B cell (primary cell): ENCODE measurements around the gene SMPD3. TPM values are rescaled to one million over a fixed set of nuclear protein-coding genes. Genes with fewer than 3 reads are reported as not detected.

Experiments used
- ATAC-seq: fragments of 200-7000 bp; cut with Tn5 transposase; one replicate; pipeline ENCODE4 v1.10.0; 2021; ENCODE audit warnings: low read depth, mild to moderate bottlenecking, moderate number of reproducible peaks, moderate library complexity
- CTCF ChIA-PET: fragments of 350-600 bp; sonication (Branson Sonifier 250); formaldehyde crosslinking; loops from one replicate; lab custom pipeline; 2021; ENCODE audit warnings: antibody characterized with exemption, inconsistent platforms; lab: Charles Lee
- POLR2A ChIA-PET: fragments of 350-600 bp; sonication (Branson Sonifier 250); formaldehyde crosslinking; loops from one replicate; lab custom pipeline; 2021; ENCODE audit warnings: antibody characterized with exemption; lab: Charles Lee
- DNase-seq: peaks from one replicate; pipeline ENCODE4 v3.0.0; 2013
- H2AFZ ChIP-seq: 2 replicates; pipeline ENCODE4 v1.6.1; 2012; ENCODE audit warnings: mild to moderate bottlenecking, low read depth, low read length; ENCODE audit not compliant: insufficient read depth, poor library complexity, severe bottlenecking
- H3K27ac ChIP-seq, 2 donors: 1 replicate in 1 of 2; 2 replicates in 1 of 2; pipeline ENCODE4 v1.5.1; 2012 to 2013; ENCODE audit warnings: low read length in 2 of 2, mild to moderate bottlenecking in 2 of 2, moderate library complexity in 1 of 2
- H3K27me3 ChIP-seq, 4 experiments: fragments of 200-600 bp in 1 of 4; sonication (generic) in 1 of 4; replicated peaks in 1 of 4; 1 replicate in 2 of 4; 2 replicates in 2 of 4; pipeline versions ENCODE4 v1.6.1 to v1.7.0; 2013 to 2016; ENCODE audit warnings: low read length in 3 of 4, mild to moderate bottlenecking in 2 of 4, mixed read lengths in 1 of 4, moderate library complexity in 1 of 4; ENCODE audit not compliant: insufficient read depth in 4 of 4, control insufficient read depth in 3 of 4; ENCODE audit errors: control extremely low read depth in 1 of 4
- H3K36me3 ChIP-seq, 2 experiments: replicated peaks in 1 of 2; 1 replicate in 1 of 2; 2 replicates in 1 of 2; pipeline versions ENCODE4 v1.6.1 to v1.7.1; 2013; ENCODE audit warnings: low read length in 1 of 2; ENCODE audit not compliant: insufficient read depth in 2 of 2, control insufficient read depth in 1 of 2; ENCODE audit errors: control extremely low read depth in 1 of 2, extremely low read depth in 1 of 2
- H3K4me1 ChIP-seq, 2 donors: fragments of 200-600 bp in 1 of 2; sonication (generic) in 1 of 2; 1 replicate in 1 of 2; 2 replicates in 1 of 2; pipeline versions ENCODE4 v1.5.1 to v1.6.1; 2013 to 2017; ENCODE audit warnings: low read length in 2 of 2; ENCODE audit not compliant: control insufficient read depth in 2 of 2, insufficient read depth in 2 of 2
- H3K4me2 ChIP-seq: replicated peaks from 2 replicates; pipeline ENCODE3; 2012; ENCODE audit warnings: mild to moderate bottlenecking, low read depth, low read length; ENCODE audit not compliant: poor library complexity, severe bottlenecking
- H3K4me3 ChIP-seq, 5 experiments: fragments of 200-600 bp in 1 of 5; sonication (generic) in 1 of 5; 1 replicate in 3 of 5; 2 replicates in 2 of 5; pipeline versions ENCODE4 v1.5.1 to v1.7.0; 2011 to 2016; ENCODE audit warnings: low read length in 4 of 5, mild to moderate bottlenecking in 4 of 5, low read depth in 2 of 5, control low read depth in 1 of 5, moderate library complexity in 1 of 5; ENCODE audit not compliant: insufficient read depth in 1 of 5; ENCODE audit errors: control extremely low read depth in 1 of 5, extremely low read depth in 1 of 5
- H3K79me2 ChIP-seq: fragments of 200-600 bp; sonication (generic); one replicate; pipeline ENCODE4 v1.6.0; 2016; ENCODE audit warnings: low read length; ENCODE audit not compliant: control insufficient read depth, insufficient read depth
- H3K9ac ChIP-seq: fragments of 200-600 bp; sonication (generic); 2 replicates; pipeline ENCODE4 v1.6.1; 2017; ENCODE audit warnings: mild to moderate bottlenecking, low read length, moderate library complexity
- H3K9me3 ChIP-seq, 3 donors: one replicate each; pipeline versions ENCODE4 v1.6.1 to v1.7.1; 2013; ENCODE audit warnings: low read length in 2 of 3; ENCODE audit not compliant: control insufficient read depth in 2 of 3, insufficient read depth in 1 of 3; ENCODE audit errors: control extremely low read depth in 1 of 3
- H4K20me1 ChIP-seq: 2 replicates; pipeline ENCODE4 v1.6.0; 2012; ENCODE audit warnings: mild to moderate bottlenecking, low read length; ENCODE audit not compliant: insufficient read depth, control insufficient read depth, poor library complexity, severe bottlenecking
- H3K27ac Mint-ChIP-seq: one replicate; pipeline ENCODE4 v1.8.0; 2021; ENCODE audit warnings: mixed read lengths
- H3K27me3 Mint-ChIP-seq: one replicate; pipeline ENCODE4 v1.8.0; 2021; ENCODE audit warnings: mixed read lengths
- H3K4me1 Mint-ChIP-seq: one replicate; pipeline ENCODE4 v1.8.0; 2021; ENCODE audit warnings: mixed read lengths
- H3K4me3 Mint-ChIP-seq: one replicate; pipeline ENCODE4 v1.8.0; 2021; ENCODE audit warnings: mixed read lengths
- H3K9me3 Mint-ChIP-seq: one replicate; pipeline ENCODE4 v1.8.0; 2022; ENCODE audit warnings: mixed read lengths; ENCODE audit not compliant: insufficient read depth
- CTCF ChIP-seq: fragments of 200-600 bp; IDR thresholded peaks from one replicate; pipeline ENCODE4 v1.8.0; 2022; ENCODE audit warnings: antibody characterized with exemption, mild to moderate bottlenecking
- EZH2 ChIP-seq: IDR thresholded peaks from 2 replicates; pipeline ENCODE4 v1.6.1; 2012; ENCODE audit warnings: borderline replicate concordance, low read depth, mild to moderate bottlenecking, moderate library complexity, low read length; ENCODE audit not compliant: insufficient read depth, poor library complexity, severe bottlenecking
- WGBS: methylation state at CpG from one replicate; pipeline ENCODE4 v1.1.5; 2013; ENCODE audit warnings: missing lambda C conversion rate; ENCODE audit not compliant: insufficient coverage; 5-methylcytosine and 5-hydroxymethylcytosine counted together
- intact Hi-C: fragments of 100-400 bp; cut with micrococcal nuclease; formaldehyde crosslinking; loops from one replicate; pipeline ENCODE4 v1.10.0; 2022
- polyA plus RNA-seq: library from polyadenylated mRNA; depleted of rRNA; stranded (reverse); fragments of >200 nt; gene quantifications from 2 replicates; pipeline ENCODE4 v1.2.3, GENCODE V29; 2012
- total RNA-seq, 2 donors: library from RNA; stranded (reverse); fragments of 120-200 nt in 1 of 2; gene quantifications; 1 replicate in 1 of 2; 2 replicates in 1 of 2; pipeline versions ENCODE4 v1.2.3 to v1.2.4, GENCODE V29; 2013 to 2022

The SMPD3 gene
- total and polyA plus RNA-seq, 2 donors (not counting 1 experiment from before 2014, with no cell fraction given), result 1.2 to 2.8 TPM

DNA sequence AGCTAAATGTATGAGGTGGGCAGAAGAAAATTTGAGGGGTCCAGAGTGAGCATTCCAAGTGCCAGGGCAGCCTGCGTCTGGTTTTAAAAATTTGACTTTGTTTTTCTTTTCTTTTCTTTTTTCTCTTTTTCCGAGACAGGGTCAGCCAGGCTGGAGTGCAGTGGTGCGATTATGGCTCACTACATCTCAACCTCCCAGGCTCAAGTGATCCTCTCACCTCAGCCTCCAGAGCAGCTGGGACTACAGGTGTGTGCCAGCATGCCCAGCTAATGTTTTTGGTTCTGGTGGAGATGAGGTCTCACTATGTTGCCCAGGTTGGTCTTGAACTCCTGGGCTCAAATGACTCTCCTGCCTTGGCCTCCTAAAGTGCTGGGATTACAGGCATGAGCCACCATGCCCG, 15.6 kb downstream of the SMPD3 start:
- Histone ChIP-seq H3K4me3 (no peak overlapping the region), H3K9me3 (peaks cover 0 to 6% (median 2%) of the 10 kb centered on the region in 3 donors), H3K9ac (no peak overlapping the region), H4K20me1 (no peaks in the 10 kb centered on the region), H3K79me2 (no peaks in the 10 kb centered on the region), H3K36me3 (no peaks in the 10 kb centered on the region), H3K4me1 (no peaks in the 10 kb centered on the region), H3K27me3 (peaks cover 0 to 3% (median 0%) of the 10 kb centered on the region in 4 experiments), H3K4me2 (no peak overlapping the region), H2AFZ (no peak overlapping the region), H3K27ac (no peak overlapping the region)
- Mint-ChIP-seq H3K27me3 (no peaks in the 10 kb centered on the region), H3K27ac (no peak overlapping the region), H3K4me3 (no peak overlapping the region), H3K4me1 (no peaks in the 10 kb centered on the region), H3K9me3 (no peaks in the 10 kb centered on the region)
- 100% methylated on average over 2 of the region's 4 CpGs for WGBS
- DNase-seq (no peak), ATAC-seq (no peak)
- ChIA-PET CTCF (no interaction called here), POLR2A (no interaction called here)
- intact Hi-C loops, result no loop called here
- no peak for TF ChIP-seq EZH2
- no peak for TF ChIP-seq CTCF

DNA sequence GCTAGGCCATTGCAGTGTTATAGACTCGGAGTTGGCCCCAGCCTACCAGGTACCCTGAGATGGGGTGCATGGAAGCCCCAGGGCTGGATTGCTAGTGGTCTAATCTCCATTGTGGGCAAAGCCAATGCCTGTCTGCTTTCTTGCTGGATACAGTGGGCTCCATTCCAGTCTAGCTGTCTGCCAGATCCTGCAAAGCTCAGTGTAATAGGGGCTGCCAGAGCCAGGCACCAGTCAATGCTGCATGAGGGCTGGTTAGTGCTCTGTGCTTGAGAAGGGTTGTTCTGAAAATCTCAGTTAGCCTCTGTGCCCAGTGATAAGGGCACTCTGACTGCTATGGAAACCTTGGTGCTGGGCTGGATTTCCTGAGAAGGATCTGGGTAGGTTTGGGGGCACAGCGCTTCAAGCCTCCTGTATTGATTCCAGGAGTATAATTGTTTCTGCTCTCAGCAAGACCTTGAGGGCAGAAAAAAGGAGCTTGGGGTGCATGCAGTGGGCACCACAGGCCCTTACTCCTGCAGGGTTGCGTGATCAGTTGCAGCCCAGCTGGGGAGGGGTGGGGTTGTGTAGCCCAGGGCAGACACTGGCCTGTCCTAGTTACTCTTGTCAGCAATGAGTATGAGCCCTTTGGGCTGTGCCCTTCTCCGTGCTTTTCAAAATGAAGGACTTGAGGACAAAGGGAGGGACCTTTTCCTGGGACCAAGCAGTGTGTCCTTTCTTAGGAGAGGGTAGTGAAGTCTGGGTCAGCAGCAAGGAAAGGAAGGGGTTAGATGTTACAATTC, 19.0 kb downstream of the SMPD3 start:
- TF ChIP-seq EZH2, result no peak
- TF ChIP-seq CTCF, result no peak
- WGBS, result 72% methylated on average over 4 of the region's 4 CpGs
- H3K27me3 Mint-ChIP-seq, result no peaks in the 10 kb centered on the region

More for the DNA sequence above, 19.0 kb downstream of the SMPD3 start:
- DNase-seq (no peak), ATAC-seq (no peak)
- H3K27ac Mint-ChIP-seq, result no peak overlapping the region
- no peaks in the 10 kb centered on the region for H4K20me1 ChIP-seq
- ChIA-PET CTCF (interaction anchor here (0.9 kb wide), 1 partner anchor 104 kb away, joined by 3 read pairs; no protein-coding TSS in a partner anchor), POLR2A (no interaction called here)
- H2AFZ ChIP-seq, result no peak overlapping the region
- H3K9me3 Mint-ChIP-seq, result no peaks in the 10 kb centered on the region
- no peaks in the 10 kb centered on the region for H3K27me3 ChIP-seq
- H3K9me3 ChIP-seq, result no peaks in the 10 kb centered on the region
- H3K4me2 ChIP-seq, result no peak overlapping the region
- no peak overlapping the region for H3K4me3 Mint-ChIP-seq
- H3K4me1 ChIP-seq, result no peaks in the 10 kb centered on the region
- no peak overlapping the region for H3K9ac ChIP-seq
- H3K4me3 ChIP-seq, result no peak overlapping the region
- no peaks in the 10 kb centered on the region for H3K79me2 ChIP-seq
- no peaks in the 10 kb centered on the region for H3K4me1 Mint-ChIP-seq
- intact Hi-C loops, result no loop called here
- no peak overlapping the region for H3K27ac ChIP-seq
- no peaks in the 10 kb centered on the region for H3K36me3 ChIP-seq
